PFSK-1 (cell line): ENCODE measurements around the gene ZNF831.

Experiments
- POLR2AphosphoS5 ChIP-seq: IDR thresholded peaks from 2 replicates; pipeline ENCODE4 v1.6.1; 2012; ENCODE audit warnings: low read depth, mild to moderate bottlenecking, control low read depth, low read length, moderate library complexity
- REST ChIP-seq, 2 experiments: IDR thresholded peaks; 2 replicates each; pipeline versions ENCODE4 v1.6.1 to v1.8.0; 2011 to 2012; ENCODE audit warnings: low read depth in 2 of 2, low read length in 2 of 2, control low read depth in 1 of 2, inconsistent platforms in 1 of 2, mild to moderate bottlenecking in 1 of 2, moderate library complexity in 1 of 2; ENCODE audit not compliant: insufficient read depth in 1 of 2
- SIN3A ChIP-seq: IDR thresholded peaks from 2 replicates; pipeline ENCODE4 v1.6.1; 2012; ENCODE audit warnings: mild to moderate bottlenecking, low read length, moderate library complexity, borderline replicate concordance; ENCODE audit not compliant: insufficient read depth

- TF ChIP-seq POLR2AphosphoS5, result no peak
- 0 out of 4 replicates have a peak, but pooled peaks of 1 of the 2 experiments have one; percentile 24 for TF ChIP-seq REST (IDR thresholded peaks at IDR 0.05; ENCODE audit: insufficient read depth in 1 of 2, low read depth in 2 of 2, low read length in 2 of 2)
- TF ChIP-seq SIN3A, result no peak
Measured at GRCh38 chr20:59178983-59179595, 15.5 kb downstream of the ZNF831 start.
